RPMI7951 (cell line): ENCODE measurements around the gene ZP3. TPM values are rescaled to one million over a fixed set of nuclear protein-coding genes. Genes with fewer than 3 reads are reported as not detected.
"Not testable (repeated sequence)": the region's sequence is repeated elsewhere in the genome, so short reads cannot be mapped to it uniquely, and the experiment has no call there.

ENCODE experiments used
- DNase-seq: peaks from one replicate; pipeline ENCODE4 v3.0.0-alpha.2; 2012; ENCODE audit warnings: low read depth
- total RNA-seq: library from RNA; depleted of rRNA; stranded (reverse); fragments of >200 nt; shearing (Covaris generic); gene quantifications from 2 replicates; pipeline ENCODE4 v1.2.3, GENCODE V29; 2014; rRNA removed

The ZP3 gene
- 5.5 and 6.1 TPM in 2 replicates for total RNA-seq

DNA sequence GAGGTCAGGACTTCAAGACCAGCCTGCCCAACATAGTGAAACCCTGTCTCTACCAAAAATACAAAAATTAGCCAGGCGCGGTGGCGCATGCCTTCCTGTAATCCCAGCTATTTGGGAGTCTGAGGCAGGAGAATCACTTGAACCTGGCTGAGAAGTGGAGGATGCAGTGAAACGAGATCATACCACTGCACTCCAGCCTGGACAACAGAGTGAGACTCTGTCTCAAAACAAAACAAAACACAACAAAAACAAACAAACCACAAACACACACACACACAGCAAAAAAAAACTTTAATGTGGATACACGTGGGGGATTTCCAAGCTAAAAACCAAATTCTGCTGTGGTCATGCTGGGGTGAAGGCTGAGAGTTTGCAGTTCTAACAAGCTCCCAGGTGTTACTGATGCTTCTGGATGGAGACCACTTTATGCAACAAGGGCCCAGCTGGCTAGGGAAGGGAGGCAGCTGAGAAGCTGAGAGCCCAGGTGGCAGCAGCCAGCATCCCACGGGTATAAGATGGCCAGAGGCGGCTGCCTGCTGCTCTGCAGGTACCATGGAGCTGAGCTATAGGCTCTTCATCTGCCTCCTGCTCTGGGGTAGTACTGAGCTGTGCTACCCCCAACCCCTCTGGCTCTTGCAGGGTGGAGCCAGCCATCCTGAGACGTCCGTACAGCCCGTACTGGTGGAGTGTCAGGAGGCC lies at the start of gene ZP3:
Gene ZP3 (plus strand): TSS at position 538 of the 699 bp plus-strand sequence. CDS start 15 bp downstream, at position 553.
- no peak for DNase-seq

DNA sequence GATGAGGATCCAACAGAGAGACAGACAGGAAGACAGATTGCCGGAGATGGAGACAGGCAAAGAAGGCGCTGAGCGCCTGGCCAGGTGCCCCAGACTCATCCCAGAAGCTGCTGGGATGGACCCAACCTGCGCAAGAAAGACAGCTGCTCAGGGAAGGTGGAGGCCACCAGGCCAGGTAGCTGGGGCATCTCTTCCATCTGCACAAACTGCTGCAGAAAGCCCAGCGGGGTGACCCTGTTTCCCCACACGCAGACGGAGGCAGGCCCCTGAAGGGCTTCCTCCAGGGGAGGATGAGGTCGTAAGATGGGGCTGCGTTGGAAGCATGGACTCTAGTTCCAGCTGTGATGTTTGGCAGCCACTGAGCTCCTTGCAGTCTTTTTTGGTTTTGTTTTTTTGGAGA lies 49.5 kb upstream of the ZP3 start:
- no peak for DNase-seq

DNA sequence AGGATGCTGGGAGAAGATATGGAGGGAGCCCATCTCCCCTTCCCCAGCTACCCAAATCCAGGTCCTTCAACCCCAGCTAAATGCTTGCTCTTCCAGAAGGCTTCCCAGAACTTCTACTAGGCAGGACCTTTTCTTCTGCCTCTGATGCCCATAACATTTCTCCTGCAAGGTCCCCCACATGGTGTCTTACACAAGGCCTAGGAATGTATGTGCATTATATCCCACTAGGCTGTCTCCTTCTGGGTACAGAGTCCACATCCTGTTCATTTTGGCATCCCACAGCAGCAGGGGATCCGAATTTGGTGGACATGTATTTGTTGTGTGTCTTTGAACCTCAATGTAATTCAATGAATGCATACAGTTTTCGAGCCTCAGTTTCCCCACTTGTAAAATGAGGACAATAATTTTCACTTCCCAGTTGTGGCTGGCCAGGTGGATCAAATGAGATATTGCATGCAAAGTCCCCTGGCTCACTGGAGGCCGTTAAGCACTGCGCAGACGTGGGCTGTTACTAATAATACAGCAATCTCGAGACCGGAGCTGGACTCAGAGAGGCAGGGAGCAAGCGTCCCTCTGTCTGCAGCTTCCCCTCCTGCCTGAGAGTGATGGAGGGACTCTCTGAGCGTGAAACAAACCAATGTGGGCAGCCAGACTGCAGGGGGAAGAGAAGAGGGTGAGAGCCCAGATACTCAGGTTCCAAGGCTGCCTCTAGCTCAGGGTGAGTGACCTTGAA lies 47.4 kb upstream of the ZP3 start:
- DNase-seq: no peak

DNA sequence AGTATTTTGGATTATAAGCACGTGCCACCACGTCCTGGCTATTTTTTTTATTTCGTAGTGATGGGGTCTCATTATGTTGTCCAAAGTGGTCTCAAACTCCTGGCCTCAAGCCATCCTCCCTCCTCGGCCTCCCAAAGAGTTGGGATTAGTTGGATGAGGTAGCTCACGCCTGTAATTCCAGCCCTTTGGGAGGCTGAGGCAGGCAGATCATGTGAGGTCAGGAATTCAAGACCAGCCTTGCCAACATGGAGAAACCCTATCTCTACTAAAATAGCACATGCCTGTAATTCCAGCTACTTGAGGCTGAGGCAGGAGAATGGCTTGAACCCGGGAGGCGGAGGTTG lies 44.2 kb upstream of the ZP3 start:
- DNase-seq: no peak

DNA sequence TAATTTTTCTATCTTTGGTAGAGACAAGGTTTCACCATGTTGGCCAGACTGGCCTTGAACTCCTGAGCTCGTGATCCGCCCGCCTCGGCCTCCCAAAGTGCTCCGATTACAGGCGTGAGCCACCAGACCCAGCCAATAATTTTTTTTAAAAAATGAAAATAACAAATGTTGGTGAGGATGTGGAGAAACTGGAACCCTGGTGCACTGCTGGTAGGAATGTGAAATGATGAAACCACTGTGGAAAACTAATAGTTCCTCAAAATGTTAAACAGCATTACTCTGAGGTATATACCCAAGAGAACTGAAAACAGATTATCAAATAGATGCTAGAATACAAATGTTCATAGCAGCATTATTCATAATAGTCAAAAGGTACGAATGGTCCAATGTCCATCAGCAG lies 42.9 kb upstream of the ZP3 start:
- DNase-seq: no peak

DNA sequence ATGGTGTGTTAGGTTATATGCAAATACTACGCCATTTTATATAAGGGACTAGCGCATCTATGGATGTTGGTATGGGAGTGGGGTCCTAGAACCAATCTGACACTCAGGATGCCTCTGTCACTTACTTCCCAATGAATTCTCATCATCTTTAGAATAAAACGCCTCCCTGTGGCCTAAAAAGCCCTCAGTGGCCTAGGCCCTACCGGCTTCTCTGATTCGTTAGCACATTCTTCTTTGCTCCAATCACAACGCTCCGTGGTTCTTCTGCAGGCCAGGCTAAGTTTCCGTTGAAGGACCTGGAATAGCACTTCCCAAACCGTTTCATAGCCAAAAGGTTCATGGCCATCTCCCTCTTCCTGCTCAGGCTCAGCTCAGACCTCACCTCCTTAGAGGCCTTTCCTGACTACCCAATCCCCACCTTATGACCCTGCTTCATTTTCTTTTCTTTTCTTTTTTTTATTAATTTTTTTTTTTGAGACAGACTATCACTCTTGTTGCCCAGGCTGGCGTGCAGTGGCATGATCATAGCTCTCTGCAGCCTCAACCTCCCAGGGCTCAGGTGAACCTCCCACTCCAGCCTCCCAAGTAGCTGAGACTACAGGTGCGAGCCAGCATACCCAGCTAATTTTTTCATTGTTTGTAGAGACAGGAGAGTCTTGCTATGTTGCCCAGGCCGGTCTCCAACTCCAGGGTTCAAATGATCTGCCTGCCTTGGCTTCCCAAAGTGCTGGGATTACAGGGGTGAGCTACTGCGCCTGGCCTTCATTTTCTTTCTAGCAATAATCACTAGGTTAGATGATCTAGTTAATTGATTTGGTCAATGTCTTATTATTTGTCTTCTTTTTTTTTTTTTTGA lies 41.4 kb upstream of the ZP3 start:
- DNase-seq: no peak

DNA sequence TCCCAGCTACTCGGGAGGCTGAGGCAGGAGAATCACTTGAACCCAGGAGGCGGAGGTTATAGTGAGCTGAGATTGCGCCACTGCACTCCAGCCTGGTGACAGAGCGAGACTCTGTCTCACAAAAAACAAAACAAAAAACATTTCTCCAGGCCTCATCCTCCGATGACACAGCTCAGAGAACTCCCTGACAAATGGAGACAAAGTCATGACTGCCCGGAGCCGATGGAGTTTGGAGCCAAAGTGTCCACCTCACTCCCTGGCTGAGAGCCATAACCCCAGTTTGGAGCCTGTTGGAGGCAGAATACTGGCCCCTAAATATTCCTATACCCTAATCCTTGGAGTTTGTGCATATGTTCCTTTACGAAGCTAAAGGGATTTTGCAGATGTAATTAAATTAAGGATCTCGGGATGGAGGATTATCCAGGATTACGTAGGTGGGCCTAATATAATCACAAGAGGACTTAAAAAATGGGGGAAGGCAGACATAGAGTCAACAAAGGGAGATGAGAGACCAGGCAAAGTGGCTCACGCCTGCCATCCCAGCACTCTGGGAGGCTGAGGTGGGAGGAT lies 38.0 kb upstream of the ZP3 start:
- peak; percentile 34 for DNase-seq

DNA sequence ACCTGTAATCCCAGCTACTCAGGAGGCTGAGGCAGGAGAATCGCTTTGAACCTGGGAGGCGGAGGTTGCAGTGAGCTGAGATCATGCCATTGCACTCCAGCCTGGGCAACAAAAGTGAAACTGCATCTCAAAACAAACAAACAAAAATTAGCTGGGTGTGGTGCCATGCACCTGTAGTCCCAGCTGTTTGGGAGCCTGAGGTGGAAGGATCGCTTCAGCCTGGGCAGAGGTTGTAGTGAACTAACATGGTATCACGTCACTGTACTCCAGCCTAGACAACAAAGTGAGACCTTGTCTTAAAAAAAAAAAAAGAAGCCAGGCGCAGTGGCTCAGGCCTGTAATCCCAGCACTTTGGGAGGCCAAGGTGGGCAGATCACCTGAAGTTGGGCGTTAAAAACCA lies 37.0 kb upstream of the ZP3 start:
- DNase-seq: not testable (repeated sequence)

DNA sequence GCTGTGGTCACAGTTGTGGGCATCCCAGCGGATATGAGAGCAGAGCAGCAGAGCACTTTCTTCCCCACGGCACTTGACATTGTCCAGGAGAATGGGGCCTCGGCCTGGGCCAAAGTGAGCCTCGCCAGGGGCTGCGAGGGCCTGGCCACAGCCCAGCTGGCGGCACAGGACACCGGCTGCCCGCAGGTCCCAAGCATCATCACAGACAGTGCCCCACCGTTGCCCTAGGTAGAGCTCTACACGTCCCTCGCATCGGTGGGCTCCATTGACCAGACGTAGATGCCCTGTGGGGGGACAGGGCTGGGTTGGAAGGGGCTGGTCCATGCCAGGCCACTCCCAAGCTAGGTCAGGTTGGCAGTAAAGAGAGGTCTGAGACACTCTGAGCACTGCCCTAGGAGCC lies 34.7 kb upstream of the ZP3 start:
- DNase-seq: no peak

DNA sequence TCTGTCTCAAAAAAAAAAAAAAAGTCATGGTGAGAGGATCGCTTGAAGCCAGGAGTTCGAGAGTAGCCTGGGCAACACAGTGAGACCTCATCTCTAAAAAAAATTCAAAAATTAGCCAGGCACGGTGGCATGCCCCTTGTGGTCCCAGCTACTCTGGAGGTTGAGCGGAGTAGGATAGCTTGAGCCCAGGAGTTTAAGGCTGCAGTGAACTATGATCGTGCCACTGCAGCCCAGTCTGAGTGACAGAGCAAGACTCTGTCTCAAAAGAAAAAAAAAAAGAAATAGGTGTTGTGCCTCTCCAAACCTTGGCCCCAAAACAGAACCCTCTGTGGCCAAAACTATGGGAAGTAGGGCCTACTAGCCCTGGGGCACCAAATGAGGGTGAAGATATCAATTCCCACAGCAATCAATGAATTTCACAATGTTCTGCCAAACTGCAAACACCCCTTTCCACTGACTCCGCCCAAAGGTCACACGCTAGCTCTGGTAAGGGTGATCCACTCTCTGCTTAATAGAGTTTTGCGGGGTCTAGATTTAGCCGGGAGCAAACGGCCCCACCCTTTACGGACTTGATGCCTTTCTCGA lies 32.1 kb upstream of the ZP3 start:
- DNase-seq: no peak

DNA sequence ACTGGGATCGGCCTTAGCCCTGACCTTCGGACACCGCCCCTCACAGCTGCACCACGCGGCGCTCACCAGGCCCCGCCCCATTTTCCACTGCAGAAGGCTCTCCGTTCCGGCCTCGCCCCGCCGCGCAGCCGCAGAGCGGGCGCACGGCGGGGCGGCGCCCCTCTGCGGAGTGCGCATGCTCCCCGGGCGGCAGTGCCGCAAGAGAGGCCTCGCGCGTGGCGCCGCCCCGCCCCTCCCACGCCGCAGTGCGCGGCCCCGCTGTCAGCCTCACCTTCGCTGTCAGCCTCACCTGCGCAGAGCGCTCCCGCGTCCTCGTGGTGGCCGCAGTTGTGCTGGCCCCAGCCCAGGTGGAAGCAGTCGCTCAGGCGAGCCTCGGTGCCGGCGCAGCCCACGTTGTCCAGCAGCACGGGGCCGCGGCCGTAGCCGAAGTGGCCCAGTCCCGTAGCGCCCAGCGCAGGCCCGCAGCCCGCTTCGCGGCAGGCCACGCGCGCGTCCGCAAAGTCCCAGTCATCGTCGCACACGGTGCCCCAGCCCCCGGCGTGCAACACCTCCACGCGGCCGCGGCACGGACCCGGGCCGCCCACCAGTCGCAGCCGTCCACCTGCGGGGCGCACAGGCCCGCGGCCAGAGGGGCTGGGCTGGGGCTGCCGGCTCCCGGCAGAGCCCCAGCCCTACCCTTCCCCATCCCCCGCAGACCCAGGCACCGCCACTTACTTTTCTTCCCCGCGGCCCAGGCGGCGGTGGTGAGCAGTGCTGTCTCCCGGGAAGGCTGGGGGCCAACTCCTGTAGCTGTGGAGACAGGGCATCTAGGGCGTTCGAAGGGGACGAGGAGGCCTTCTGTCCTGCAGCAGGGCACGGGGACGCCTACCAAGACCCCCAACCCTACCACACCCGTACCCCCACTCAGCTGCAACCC lies 31.4 kb upstream of the ZP3 start:
- DNase-seq: peak; percentile 89

DNA sequence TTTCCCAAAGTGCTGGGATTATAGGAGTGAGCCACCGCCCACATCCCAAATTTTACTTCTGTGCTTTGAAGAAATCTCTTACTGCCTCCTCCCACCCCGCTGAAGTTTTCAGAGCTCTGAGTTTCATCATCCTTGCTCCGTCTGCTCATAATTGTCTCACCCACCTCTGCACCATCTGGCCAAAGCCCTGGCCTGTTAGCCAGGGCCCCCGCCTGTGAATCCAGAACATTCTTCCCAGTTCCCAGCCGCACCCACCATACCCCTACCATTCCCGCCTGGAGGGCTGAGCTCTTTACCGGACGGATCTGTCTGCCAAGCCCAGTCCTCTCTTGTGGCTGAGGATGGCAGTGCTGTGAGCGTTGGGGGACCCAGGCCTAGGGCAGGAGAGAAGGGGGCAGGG lies 29.8 kb upstream of the ZP3 start:
- DNase-seq: no peak

DNA sequence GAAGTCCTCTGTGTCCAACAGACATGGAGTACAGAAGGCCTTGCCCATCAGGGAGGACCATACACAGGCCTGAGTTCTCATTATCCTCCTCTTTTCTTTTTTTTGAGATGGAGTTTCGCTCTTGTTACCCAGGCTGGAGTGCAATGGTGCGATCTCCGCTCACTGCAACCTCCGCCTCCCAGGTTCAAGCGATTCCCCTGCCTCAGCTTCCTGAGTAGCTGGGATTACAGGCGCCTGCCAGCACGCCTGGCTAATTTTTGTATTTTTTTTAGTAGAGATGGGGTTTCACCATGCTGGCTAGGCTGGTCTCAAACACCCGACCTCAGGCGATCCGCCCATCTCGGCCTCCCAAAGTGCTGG lies 29.2 kb upstream of the ZP3 start:
- DNase-seq: not testable (repeated sequence)

DNA sequence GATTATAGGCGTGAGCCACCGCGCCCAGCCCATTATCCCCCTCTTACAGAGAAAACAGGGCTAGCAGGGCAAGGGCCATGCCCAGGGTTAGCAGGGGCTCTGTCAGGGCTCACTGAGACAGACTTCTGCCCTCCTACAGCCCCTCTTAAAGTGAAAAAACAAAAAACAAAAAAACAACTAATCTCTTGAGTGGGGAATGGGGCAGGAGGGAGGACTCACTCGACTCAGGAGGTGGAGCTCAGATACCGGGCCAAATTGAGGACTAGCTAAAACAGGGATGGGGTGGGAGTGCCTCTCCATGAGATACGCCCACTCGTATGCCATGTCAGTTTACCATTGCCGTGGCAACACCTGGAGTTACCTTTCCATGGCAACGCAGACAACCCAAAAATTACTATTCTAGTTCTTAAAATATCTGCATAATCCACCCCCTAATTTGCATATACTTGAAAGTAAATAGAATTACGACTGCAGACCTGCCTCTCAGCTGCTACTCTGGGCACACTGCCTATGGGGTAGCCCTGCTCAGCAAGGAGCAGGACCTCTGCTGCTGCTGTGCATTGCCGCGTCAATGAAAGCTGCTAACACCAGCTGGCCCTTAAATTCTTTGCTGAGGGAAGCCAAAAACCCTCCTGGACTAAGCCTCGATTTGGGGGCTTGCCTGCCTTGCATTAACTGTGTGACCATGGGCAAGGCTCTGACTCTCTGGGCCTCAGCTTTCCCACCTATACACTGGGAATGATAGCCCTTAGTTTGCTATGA lies 28.6 kb upstream of the ZP3 start:
- DNase-seq: no peak

DNA sequence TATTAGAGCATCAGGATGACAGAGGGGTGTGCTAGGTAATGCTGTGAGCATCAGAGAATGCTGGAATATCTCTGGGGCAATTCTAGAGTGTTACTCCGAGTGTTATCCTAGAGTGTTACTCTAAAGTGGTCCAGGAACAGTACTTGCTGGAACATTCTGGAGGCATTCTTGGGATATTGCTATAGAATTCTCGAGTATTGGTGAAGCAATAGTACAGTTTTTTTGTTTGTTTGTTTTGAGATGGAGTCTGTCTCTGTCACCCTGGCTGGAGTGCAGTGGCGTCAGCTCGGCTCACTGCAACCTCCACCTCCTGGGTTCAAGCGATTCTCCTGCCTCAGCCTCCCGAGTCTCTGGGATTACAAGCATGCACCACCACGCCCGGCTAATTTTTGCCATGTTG lies 27.9 kb upstream of the ZP3 start:
- DNase-seq: no peak

DNA sequence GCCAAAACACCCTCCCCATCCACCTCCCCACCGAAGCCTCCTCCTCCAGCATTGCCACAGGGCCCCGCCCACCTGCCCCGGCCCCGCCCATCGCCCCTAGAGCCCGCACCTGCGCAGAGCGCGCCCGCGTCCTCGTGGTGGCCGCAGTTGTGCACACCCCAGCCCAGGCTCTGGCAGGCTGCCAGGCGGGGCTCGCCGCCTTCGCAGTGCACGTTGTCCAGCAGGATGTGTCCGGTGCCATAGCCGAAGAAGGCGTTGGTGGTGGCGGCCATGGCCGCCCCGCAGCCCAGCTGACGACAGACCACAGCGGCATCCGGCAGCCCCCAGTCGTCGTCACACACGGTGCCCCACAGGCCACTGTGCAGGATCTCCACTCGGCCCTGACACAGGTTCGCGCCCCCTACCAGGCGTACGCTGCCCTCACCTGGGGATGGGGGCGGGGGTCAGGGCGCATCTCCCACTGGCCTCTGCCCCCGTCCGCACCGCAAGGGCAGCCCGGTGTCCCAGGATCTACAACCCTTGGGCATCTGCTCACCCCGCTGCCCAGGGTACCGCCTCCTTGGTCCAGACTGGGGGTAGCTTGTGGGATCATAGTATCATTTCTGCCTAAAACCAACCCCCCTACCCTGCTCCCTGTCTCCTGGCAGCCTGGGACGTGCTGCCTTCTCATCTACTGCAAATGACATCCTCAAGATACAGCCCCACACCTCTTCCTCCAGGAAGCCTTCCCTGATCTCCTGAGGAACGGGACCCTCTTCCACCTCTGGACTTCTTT lies 27.2 kb upstream of the ZP3 start:
- DNase-seq: peak; percentile 80

DNA sequence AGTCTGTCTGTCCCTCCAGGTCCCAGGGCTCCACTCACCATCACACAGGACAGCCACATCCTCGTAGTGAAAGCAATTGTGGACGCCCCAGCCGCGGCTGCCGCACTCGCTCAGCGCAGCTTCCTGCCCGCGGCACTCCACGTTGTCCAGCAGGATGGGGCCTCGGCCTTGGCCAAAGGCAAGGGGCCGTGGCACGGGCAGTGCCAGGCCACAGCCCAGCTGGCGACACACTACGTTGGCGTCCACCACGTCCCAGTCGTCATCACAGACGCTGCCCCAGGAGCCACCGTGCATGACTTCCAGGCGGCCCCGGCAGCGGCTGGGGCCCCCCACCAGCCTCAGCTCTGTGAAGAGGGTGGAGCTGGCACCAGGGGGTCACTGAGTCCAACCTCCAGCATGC lies 24.5 kb upstream of the ZP3 start:
- DNase-seq: no peak

DNA sequence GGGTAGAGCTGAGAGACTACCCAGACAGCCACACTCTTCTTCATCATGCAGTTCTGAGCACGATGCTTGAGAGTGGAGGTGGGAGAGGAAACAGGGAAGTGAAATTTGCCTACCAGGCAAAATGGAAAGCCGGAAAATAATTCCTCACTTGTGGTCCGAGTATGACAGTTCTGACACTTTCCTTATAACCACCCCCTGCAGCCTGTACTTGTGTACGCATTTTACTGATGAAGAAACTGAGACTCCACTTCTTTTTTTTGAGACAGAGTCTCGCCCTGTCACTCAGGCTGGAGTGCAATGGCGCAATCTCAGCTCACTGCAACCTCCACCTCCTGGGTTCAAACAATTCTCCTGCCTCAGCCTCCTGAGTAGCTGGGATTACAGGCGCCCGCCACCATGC lies 21.7 kb upstream of the ZP3 start:
- DNase-seq: not testable (repeated sequence)

DNA sequence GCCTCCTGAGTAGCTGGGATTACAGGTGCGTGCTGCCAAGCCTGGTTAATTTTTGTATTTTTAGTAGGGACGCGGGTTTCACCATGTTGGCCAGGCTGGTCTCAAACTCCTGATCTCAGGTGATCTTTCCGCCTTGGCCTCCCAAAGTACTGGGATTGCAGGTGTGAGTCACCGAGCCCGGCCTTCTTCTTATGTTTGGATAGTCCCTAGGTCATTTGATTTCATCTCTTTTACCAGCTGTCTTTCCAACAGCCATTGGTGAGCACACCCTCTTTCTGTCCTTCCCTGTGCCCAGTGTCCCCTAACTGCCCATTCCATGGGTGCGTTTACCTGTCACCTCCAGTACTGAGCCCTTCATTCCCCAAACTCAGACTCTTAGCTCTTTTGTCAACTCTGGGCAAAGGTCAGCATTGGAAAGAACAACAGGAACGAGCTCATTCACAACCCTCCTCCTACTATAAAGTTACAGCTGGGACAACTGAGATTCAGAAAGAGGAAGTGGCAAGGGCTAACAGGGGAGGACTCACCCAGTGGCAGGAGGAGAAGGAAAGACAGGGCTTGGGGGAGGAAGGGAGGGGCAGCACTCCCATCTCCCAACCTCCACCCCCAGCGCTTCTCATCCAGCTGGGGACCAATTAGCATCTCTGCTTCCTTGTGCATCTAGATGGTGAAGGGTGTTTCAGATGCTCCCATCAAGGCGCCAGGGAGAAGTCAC lies 20.8 kb upstream of the ZP3 start:
- no peak for DNase-seq
